Endodermal cell (in vitro differentiated cells): ENCODE measurements around the gene TLL2. TPM values are rescaled to one million over a fixed set of nuclear protein-coding genes. Genes with fewer than 3 reads are reported as not detected.

Source experiments
- DNase-seq: peaks from one replicate; pipeline ENCODE4 v3.0.0-alpha.2; 2017
- H3K27ac ChIP-seq: 2 replicates; pipeline ENCODE4 v1.5.1; 2013; ENCODE audit warnings: mild to moderate bottlenecking, low read depth, low read length, moderate library complexity
- H3K27me3 ChIP-seq: 2 replicates; pipeline ENCODE4 v1.6.1; 2013; ENCODE audit warnings: mild to moderate bottlenecking, low read length, moderate library complexity; ENCODE audit not compliant: insufficient read depth, control insufficient read depth, poor library complexity, severe bottlenecking
- H3K36me3 ChIP-seq: 2 replicates; pipeline ENCODE4 v1.7.0; 2013; ENCODE audit warnings: mild to moderate bottlenecking, low read length, moderate library complexity; ENCODE audit not compliant: control insufficient read depth, insufficient read depth
- H3K4me1 ChIP-seq: one replicate; pipeline ENCODE4 v1.7.0; 2013; ENCODE audit warnings: low read length; ENCODE audit not compliant: control insufficient read depth, insufficient read depth
- H3K4me3 ChIP-seq: 2 replicates; pipeline ENCODE4 v1.5.1; 2013; ENCODE audit warnings: mild to moderate bottlenecking, low read length, moderate library complexity
- H3K9ac ChIP-seq: 2 replicates; pipeline ENCODE4 v1.6.1; 2013; ENCODE audit warnings: mild to moderate bottlenecking, low read length, moderate library complexity; ENCODE audit not compliant: poor library complexity, severe bottlenecking; ENCODE audit errors: extremely low read depth
- H3K9me3 ChIP-seq: 2 replicates; pipeline ENCODE4 v1.6.1; 2013; ENCODE audit warnings: mild to moderate bottlenecking, low read length, moderate library complexity; ENCODE audit not compliant: control insufficient read depth
- H3K27ac Mint-ChIP-seq: 2 replicates; pipeline ENCODE4 v1.8.0; 2020; ENCODE audit warnings: mixed read lengths
- H3K27me3 Mint-ChIP-seq: 2 replicates; pipeline ENCODE4 v1.8.0; 2021; ENCODE audit warnings: mild to moderate bottlenecking, mixed read lengths; ENCODE audit not compliant: insufficient read depth
- H3K36me3 Mint-ChIP-seq: 2 replicates; pipeline ENCODE4 v1.8.0; 2020; ENCODE audit warnings: low read depth, mixed read lengths
- H3K4me1 Mint-ChIP-seq: 2 replicates; pipeline ENCODE4 v1.8.0; 2020; ENCODE audit warnings: mixed read lengths
- H3K4me3 Mint-ChIP-seq: 2 replicates; pipeline ENCODE4 v1.8.0; 2020; ENCODE audit warnings: mild to moderate bottlenecking, moderate library complexity, mixed read lengths
- H3K9me3 Mint-ChIP-seq: 2 replicates; pipeline ENCODE4 v1.8.0; 2020; ENCODE audit warnings: mild to moderate bottlenecking, mixed read lengths
- CTCF ChIP-seq: fragments of 200-600 bp; sonication (generic); conservative IDR thresholded peaks from 2 replicates; pipeline ENCODE4 v1.5.0; 2021; ENCODE audit warnings: antibody characterized with exemption, mild to moderate bottlenecking
- WGBS, 2 experiments: methylation state at CpG; one replicate each; pipeline versions ENCODE4 v1.1.5 to v1.1.7; 2013; ENCODE audit warnings: missing lambda C conversion rate in 2 of 2, mixed read lengths in 1 of 2; ENCODE audit not compliant: insufficient coverage in 1 of 2, insufficient read length in 1 of 2; 5-methylcytosine and 5-hydroxymethylcytosine counted together
- total RNA-seq, 2 donors: library from RNA; stranded (reverse); fragmentation: NEBNext Ultra II Directional in 1 of 2; extraction: Animal tissue kit (Norgen Biotek cat#: 25700) in 1 of 2; gene quantifications; 2 replicates in 1 of 2; 3 replicates in 1 of 2; pipeline ENCODE4 v1.2.1, GENCODE V29; 2021

TLL2 gene
- total RNA-seq, 2 donors from 2014 or later, result 0.11 to 0.18 TPM

- DNase-seq, result peak; percentile 54
- H3K27me3 ChIP-seq, result peaks cover 7% of the 10 kb centered on the region
- no peaks in the 10 kb centered on the region for H3K9me3 Mint-ChIP-seq
- no peaks in the 10 kb centered on the region for H3K9me3 ChIP-seq
- H3K4me1 Mint-ChIP-seq, result peaks cover 7% of the 10 kb centered on the region
- no peak overlapping the region for H3K4me3 ChIP-seq
- no peak overlapping the region for H3K27ac Mint-ChIP-seq
- no peaks in the 10 kb centered on the region for H3K36me3 ChIP-seq
- no peaks in the 10 kb centered on the region for H3K36me3 Mint-ChIP-seq
- no peak overlapping the region for H3K9ac ChIP-seq
- no peak for TF ChIP-seq CTCF
- H3K27me3 Mint-ChIP-seq, result peaks cover 18% of the 10 kb centered on the region
- H3K4me1 ChIP-seq, result no peaks in the 10 kb centered on the region
- WGBS, 2 experiments, result 90 to 96% methylated on average over 28 to 38 of the region's 38 CpGs
- H3K4me3 Mint-ChIP-seq, result no peak overlapping the region
- H3K27ac ChIP-seq, result no peak overlapping the region
Observed at GRCh38 chr10:96369890-96370583, 143.7 kb downstream of the TLL2 start.

GRCh38 chr10:96368971-96369370 is 144.8 kb downstream of the TLL2 start:
- DNase-seq, result peak; percentile 7
- Histone ChIP-seq H3K9me3 (no peaks in the 10 kb centered on the region), H3K4me3 (no peak overlapping the region), H3K27ac (no peak overlapping the region), H3K27me3 (peaks cover under 1% of the 10 kb centered on the region), H3K4me1 (no peaks in the 10 kb centered on the region), H3K36me3 (no peaks in the 10 kb centered on the region), H3K9ac (no peak overlapping the region)
- Mint-ChIP-seq H3K4me1 (no peaks in the 10 kb centered on the region), H3K4me3 (no peak overlapping the region), H3K9me3 (no peaks in the 10 kb centered on the region), H3K27ac (no peak overlapping the region), H3K27me3 (peaks cover 12% of the 10 kb centered on the region), H3K36me3 (no peaks in the 10 kb centered on the region)
- TF ChIP-seq CTCF, result no peak
- 93% methylated on average over 5 of the region's 5 CpGs; no CpG with 5 or more reads in 1 of the 2 experiments for WGBS, 2 experiments

- Mint-ChIP-seq H3K4me3 (no peak overlapping the region), H3K4me1 (no peaks in the 10 kb centered on the region), H3K9me3 (no peaks in the 10 kb centered on the region), H3K36me3 (no peaks in the 10 kb centered on the region), H3K27ac (no peak overlapping the region), H3K27me3 (peaks cover 7% of the 10 kb centered on the region)
- peak; percentile 30 for DNase-seq
- Histone ChIP-seq H3K27ac (no peak overlapping the region), H3K4me3 (no peak overlapping the region), H3K4me1 (no peaks in the 10 kb centered on the region), H3K36me3 (no peaks in the 10 kb centered on the region), H3K27me3 (no peaks in the 10 kb centered on the region), H3K9me3 (no peaks in the 10 kb centered on the region), H3K9ac (no peak overlapping the region)
- no peak for TF ChIP-seq CTCF
- WGBS, 2 experiments, result 96 to 100% methylated on average over 3 to 4 of the region's 4 CpGs
Observed at GRCh38 chr10:96367470-96367869, 146.3 kb downstream of the TLL2 start.
